Measurements from ENCODE around the gene MAPK9.

Gene MAPK9

GRCh38 chr5:180251887-180252286 lies 40.0 kb downstream of the MAPK9 start:
- Mint-ChIP-seq H3K9me3 (peaks cover 22% of the 10 kb centered on the region), H3K4me3 (no peak overlapping the region), H3K27me3 (no peaks in the 10 kb centered on the region), H3K27ac (no peak overlapping the region), H3K4me1 (no peaks in the 10 kb centered on the region), H3K36me3 (peaks cover 68% of the 10 kb centered on the region)
- DNase-seq (ENCODE audit: low spot score in 2 of 2) (no peak), ATAC-seq (ENCODE audit: low read depth) (no peak)

GRCh38 chr5:180251141-180251540 lies 40.7 kb downstream of the MAPK9 start:
- ATAC-seq (ENCODE audit: low read depth) = no peak
- Mint-ChIP-seq H3K27ac (no peak overlapping the region), H3K36me3 (peaks cover 70% of the 10 kb centered on the region), H3K4me3 (no peak overlapping the region), H3K9me3 (peaks cover 24% of the 10 kb centered on the region), H3K27me3 (no peaks in the 10 kb centered on the region), H3K4me1 (no peaks in the 10 kb centered on the region)
- no peak for DNase-seq (ENCODE audit: low spot score in 2 of 2)

- no peak for ATAC-seq (ENCODE audit: low read depth)
- Mint-ChIP-seq H3K36me3 (peaks cover 70% of the 10 kb centered on the region), H3K9me3 (peaks cover 20% of the 10 kb centered on the region)
These were observed 41.6 kb downstream of the MAPK9 start for GRCh38 chr5:180250329-180250728.

GRCh38 chr5:180241600-180241999 lies 50.3 kb downstream of the MAPK9 start:
- no peak overlapping the region for H3K4me3 Mint-ChIP-seq
- no peaks in the 10 kb centered on the region for H3K27me3 Mint-ChIP-seq
- H3K9me3 Mint-ChIP-seq = peaks cover 12% of the 10 kb centered on the region
- H3K4me1 Mint-ChIP-seq = no peaks in the 10 kb centered on the region
- ATAC-seq (ENCODE audit: low read depth) = no peak
- no peak for DNase-seq (ENCODE audit: low spot score in 2 of 2)
- H3K27ac Mint-ChIP-seq = no peak overlapping the region
- peaks cover 68% of the 10 kb centered on the region for H3K36me3 Mint-ChIP-seq

More at GRCh38 chr5:180250329-180250728, 41.6 kb downstream of the MAPK9 start:
- no peak for DNase-seq (ENCODE audit: low spot score in 2 of 2)
- Mint-ChIP-seq H3K4me3 (no peak overlapping the region), H3K4me1 (no peaks in the 10 kb centered on the region), H3K27ac (no peak overlapping the region), H3K27me3 (no peaks in the 10 kb centered on the region)

- DNase-seq (ENCODE audit: low spot score in 2 of 2) = no peak
- Mint-ChIP-seq H3K27ac (no peak overlapping the region), H3K36me3 (peaks cover 73% of the 10 kb centered on the region), H3K4me3 (no peak overlapping the region), H3K9me3 (peaks cover 2% of the 10 kb centered on the region), H3K27me3 (no peaks in the 10 kb centered on the region), H3K4me1 (no peaks in the 10 kb centered on the region)
- no peak for ATAC-seq (ENCODE audit: low read depth)
These were observed 53.3 kb downstream of the MAPK9 start for GRCh38 chr5:180238631-180239030.

- peaks cover 2% of the 10 kb centered on the region for H3K9me3 Mint-ChIP-seq
- no peak for DNase-seq (ENCODE audit: low spot score in 2 of 2)
- no peaks in the 10 kb centered on the region for H3K27me3 Mint-ChIP-seq
- H3K36me3 Mint-ChIP-seq = peaks cover 65% of the 10 kb centered on the region
- no peak for ATAC-seq (ENCODE audit: low read depth)
- H3K27ac Mint-ChIP-seq = no peak overlapping the region
- no peaks in the 10 kb centered on the region for H3K4me1 Mint-ChIP-seq
- H3K4me3 Mint-ChIP-seq = no peak overlapping the region
These were observed 56.0 kb downstream of the MAPK9 start for GRCh38 chr5:180235846-180236245.

GRCh38 chr5:180235077-180235476 lies 56.8 kb downstream of the MAPK9 start:
- H3K27me3 Mint-ChIP-seq = no peaks in the 10 kb centered on the region
- DNase-seq (ENCODE audit: low spot score in 2 of 2) = no peak
- no peak overlapping the region for H3K4me3 Mint-ChIP-seq
- no peak for ATAC-seq (ENCODE audit: low read depth)
- H3K9me3 Mint-ChIP-seq = peaks cover 3% of the 10 kb centered on the region
- H3K27ac Mint-ChIP-seq = no peak overlapping the region
- H3K36me3 Mint-ChIP-seq = peaks cover 62% of the 10 kb centered on the region
- H3K4me1 Mint-ChIP-seq = no peaks in the 10 kb centered on the region

GRCh38 chr5:180234271-180234670 lies 57.6 kb downstream of the MAPK9 start:
- Mint-ChIP-seq H3K36me3 (peaks cover 60% of the 10 kb centered on the region), H3K4me3 (no peak overlapping the region), H3K4me1 (no peaks in the 10 kb centered on the region)

GRCh38 chr5:180233729-180234128 lies 58.2 kb downstream of the MAPK9 start:
- peaks cover 60% of the 10 kb centered on the region for H3K36me3 Mint-ChIP-seq
- no peak for DNase-seq (ENCODE audit: low spot score in 2 of 2)
- H3K27me3 Mint-ChIP-seq = no peaks in the 10 kb centered on the region
- H3K4me1 Mint-ChIP-seq = no peaks in the 10 kb centered on the region
- peaks cover 6% of the 10 kb centered on the region for H3K9me3 Mint-ChIP-seq
- no peak for ATAC-seq (ENCODE audit: low read depth)
- H3K4me3 Mint-ChIP-seq = no peak overlapping the region
- no peak overlapping the region for H3K27ac Mint-ChIP-seq

More at GRCh38 chr5:180234271-180234670, 57.6 kb downstream of the MAPK9 start:
- ATAC-seq (ENCODE audit: low read depth) (no peak), DNase-seq (ENCODE audit: low spot score in 2 of 2) (no peak)
- no peaks in the 10 kb centered on the region for H3K27me3 Mint-ChIP-seq
- peaks cover 6% of the 10 kb centered on the region for H3K9me3 Mint-ChIP-seq
- no peak overlapping the region for H3K27ac Mint-ChIP-seq

- no peaks in the 10 kb centered on the region for H3K4me1 Mint-ChIP-seq
- no peak overlapping the region for H3K27ac Mint-ChIP-seq
- no peak overlapping the region for H3K4me3 Mint-ChIP-seq
- H3K27me3 Mint-ChIP-seq = no peaks in the 10 kb centered on the region
- ATAC-seq (ENCODE audit: low read depth) (no peak), DNase-seq (ENCODE audit: low spot score in 2 of 2) (no peak)
- peaks cover 40% of the 10 kb centered on the region for H3K36me3 Mint-ChIP-seq
- H3K9me3 Mint-ChIP-seq = peaks cover 12% of the 10 kb centered on the region
These were observed 61.9 kb downstream of the MAPK9 start for GRCh38 chr5:180230017-180230416.

- ATAC-seq (ENCODE audit: low read depth) (no peak), DNase-seq (ENCODE audit: low spot score in 2 of 2) (no peak)
- Mint-ChIP-seq H3K27me3 (no peaks in the 10 kb centered on the region), H3K36me3 (peaks cover 22% of the 10 kb centered on the region), H3K4me3 (no peak overlapping the region), H3K4me1 (no peaks in the 10 kb centered on the region), H3K9me3 (peaks cover 29% of the 10 kb centered on the region), H3K27ac (no peak overlapping the region)
These were observed 69.8 kb downstream of the MAPK9 start for GRCh38 chr5:180222056-180222455.

- H3K36me3 Mint-ChIP-seq = peaks cover 15% of the 10 kb centered on the region
- no peaks in the 10 kb centered on the region for H3K4me1 Mint-ChIP-seq
- no peak overlapping the region for H3K4me3 Mint-ChIP-seq
- H3K27me3 Mint-ChIP-seq = peaks cover 4% of the 10 kb centered on the region
- H3K9me3 Mint-ChIP-seq = peaks cover 21% of the 10 kb centered on the region
- ATAC-seq (ENCODE audit: low read depth) (no peak), DNase-seq (ENCODE audit: low spot score in 2 of 2) (no peak)
- H3K27ac Mint-ChIP-seq = no peak overlapping the region
These were observed 74.1 kb downstream of the MAPK9 start for GRCh38 chr5:180217797-180218196.

- Mint-ChIP-seq H3K27me3 (peaks cover 9% of the 10 kb centered on the region), H3K36me3 (peaks cover 8% of the 10 kb centered on the region), H3K27ac (no peak overlapping the region), H3K4me3 (no peak overlapping the region), H3K4me1 (no peaks in the 10 kb centered on the region), H3K9me3 (peaks cover 16% of the 10 kb centered on the region)
- no peak for DNase-seq (ENCODE audit: low spot score in 2 of 2)
- ATAC-seq (ENCODE audit: low read depth) = no peak
These were observed 75.2 kb downstream of the MAPK9 start for GRCh38 chr5:180216646-180217171.

GRCh38 chr5:180215783-180216630 lies 75.9 kb downstream of the MAPK9 start:
- peaks cover 8% of the 10 kb centered on the region for H3K36me3 Mint-ChIP-seq
- H3K4me3 Mint-ChIP-seq = no peak overlapping the region
- H3K27ac Mint-ChIP-seq = no peak overlapping the region
- H3K9me3 Mint-ChIP-seq = peaks cover 16% of the 10 kb centered on the region
- H3K4me1 Mint-ChIP-seq = no peaks in the 10 kb centered on the region
- no peak for ATAC-seq (ENCODE audit: low read depth)
- peaks cover 9% of the 10 kb centered on the region for H3K27me3 Mint-ChIP-seq
- DNase-seq (ENCODE audit: low spot score in 2 of 2) = no peak
